Naive thymus-derived CD8-positive, alpha-beta T cell (primary cell): ENCODE measurements around the gene TLCD2. TPM values are rescaled to one million over a fixed set of nuclear protein-coding genes. Genes with fewer than 3 reads are reported as not detected.
"Not testable (repeated sequence)": the region's sequence is repeated elsewhere in the genome, so short reads cannot be mapped to it uniquely, and the experiment has no call there.

Experiments used
- ATAC-seq, 2 donors: fragments of 150-1000 bp; cut with Tn5 transposase in 1 of 2; sonication (Bioruptor Pico), chemical (Tn5 transposase) in 1 of 2; 1 replicate in 1 of 2; 2 replicates in 1 of 2; pipeline ENCODE4 v1.10.0; 2021; ENCODE audit warnings: mild to moderate bottlenecking in 2 of 2, moderate library complexity in 2 of 2
- POLR2A ChIA-PET: fragments of 350-600 bp; sonication (Branson Sonifier 250); formaldehyde crosslinking; loops from one replicate; lab custom pipeline; 2021; ENCODE audit warnings: antibody characterized with exemption; lab: Charles Lee
- DNase-seq, 10 donors: peaks; one replicate each; pipeline versions ENCODE4 v3.0.0 to v3.0.0-alpha.2; 2020 to 2022
- H3K27ac Mint-ChIP-seq, 10 donors: one replicate each; pipeline ENCODE4 v1.8.0; 2020 to 2022; ENCODE audit warnings: mild to moderate bottlenecking in 10 of 10, mixed read lengths in 10 of 10, moderate library complexity in 4 of 10, inconsistent platforms in 1 of 10
- H3K27me3 Mint-ChIP-seq, 5 donors: one replicate each; pipeline ENCODE4 v1.8.0; 2021 to 2022; ENCODE audit warnings: mixed read lengths in 5 of 5
- H3K36me3 Mint-ChIP-seq, 3 donors: one replicate each; pipeline ENCODE4 v1.8.0; 2020 to 2022; ENCODE audit warnings: mixed read lengths in 3 of 3, mild to moderate bottlenecking in 2 of 3, inconsistent platforms in 1 of 3
- H3K4me1 Mint-ChIP-seq, 4 donors: one replicate each; pipeline ENCODE4 v1.8.0; 2021 to 2022; ENCODE audit warnings: mixed read lengths in 4 of 4
- H3K4me3 Mint-ChIP-seq, 10 donors: one replicate each; pipeline ENCODE4 v1.8.0; 2020 to 2022; ENCODE audit warnings: mild to moderate bottlenecking in 10 of 10, mixed read lengths in 10 of 10, moderate library complexity in 6 of 10, inconsistent platforms in 1 of 10
- H3K9me3 Mint-ChIP-seq, 9 donors: one replicate each; pipeline ENCODE4 v1.8.0; 2020 to 2022; ENCODE audit warnings: mixed read lengths in 9 of 9, mild to moderate bottlenecking in 3 of 9, inconsistent platforms in 1 of 9, moderate library complexity in 1 of 9
- polyA plus RNA-seq, 3 donors: library from polyadenylated mRNA; unstranded; fragments of 300-500 nt; fragmentation: Illumina TruSeq; gene quantifications; one replicate each; pipeline ENCODE4 v1.2.3, GENCODE V29; 2021
- total RNA-seq, 8 experiments: library from RNA in 2 of 8; stranded (reverse) in 2 of 8; gene quantifications; one replicate each; pipeline ENCODE4 v1.2.3 and lab custom pipeline; 2021 to 2026

The TLCD2 gene
- total and polyA plus RNA-seq, 5 experiments from 2014 or later: not detected

DNA sequence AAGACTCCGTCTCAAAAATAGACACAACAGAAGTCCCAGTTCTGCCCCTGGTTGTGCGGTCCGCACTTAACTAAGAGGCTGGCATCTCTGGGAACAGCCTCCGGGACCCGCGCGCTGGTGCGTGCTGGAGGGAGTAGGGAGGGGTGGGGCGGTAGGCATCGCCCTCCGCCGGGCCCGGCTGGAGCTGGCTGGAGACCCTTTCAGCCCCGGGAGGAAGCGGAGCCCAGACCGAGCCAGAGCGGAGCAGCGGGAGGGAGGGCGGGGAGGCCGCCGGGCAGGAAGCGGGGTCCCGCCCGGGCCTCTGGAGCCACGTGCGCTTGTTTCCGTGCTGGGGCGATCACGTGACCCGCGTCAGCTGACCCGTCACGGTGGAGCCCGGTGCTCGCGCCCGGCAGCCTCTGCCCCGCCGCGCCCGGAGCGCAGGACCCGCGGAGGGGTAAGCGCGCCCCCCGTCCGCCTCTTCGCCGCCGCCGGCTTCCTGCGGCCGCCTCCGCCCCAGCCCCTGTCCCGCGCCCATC lies 14.2 kb upstream of the TLCD2 start, which contains the start of gene WDR81:
TSS of gene WDR81 (plus strand) at position 354 of the 518 bp plus-strand sequence. CDS start 256 bp downstream, outside the sequence.
- Mint-ChIP-seq H3K27me3 (no peaks in the 10 kb centered on the region), H3K36me3 (peaks cover 0 to 17% (median 2%) of the 10 kb centered on the region in 3 donors), H3K4me3 (peak within 1 kb of the TSS; percentile 74 to 89 (median 80)), H3K9me3 (no peaks in the 10 kb centered on the region), H3K27ac (peak within 1 kb of the TSS; percentile 57 to 94 (median 86)), H3K4me1 (peaks cover 18 to 56% (median 43%) of the 10 kb centered on the region in 4 donors)
- POLR2A ChIA-PET: interaction anchor here (0.6 to 4.7 kb wide), 16 partner anchors 8 to 309 kb away, joined by 3 to 31 read pairs (median 4); partner anchors contain the start of genes RILP, RPA1, SERPINF1 and SMYD4
- peak; percentile 81 to 82 for ATAC-seq
- DNase-seq: peak; percentile 73 to 91 (median 82)

DNA sequence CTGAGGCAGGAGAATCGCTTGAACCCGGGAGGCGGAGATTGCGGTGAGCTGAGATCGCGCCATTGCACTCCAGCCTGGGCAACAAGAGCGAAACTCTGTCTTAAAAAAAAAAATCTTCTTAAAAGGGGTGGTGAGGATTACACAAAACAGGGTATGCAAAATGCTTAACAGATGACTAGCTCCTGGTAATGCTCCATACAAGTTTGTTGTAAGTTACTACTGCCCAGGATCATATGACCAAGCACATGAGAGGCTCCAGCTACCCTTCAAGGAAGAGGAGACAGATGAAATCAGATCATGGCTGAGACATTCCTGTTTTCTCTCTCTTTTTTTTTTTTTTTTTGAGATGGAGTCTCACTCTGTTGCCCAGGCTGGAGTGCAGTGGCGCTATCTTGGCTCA lies 11.8 kb upstream of the TLCD2 start:
- H3K27me3 Mint-ChIP-seq, H3K9me3 Mint-ChIP-seq, H3K36me3 Mint-ChIP-seq, ATAC-seq, DNase-seq: not testable (repeated sequence)
- Mint-ChIP-seq H3K27ac (peak overlapping the region in 8 of 10 donors; percentile 20 to 97 (median 96)), H3K4me1 (peaks cover 17 to 54% (median 41%) of the 10 kb centered on the region in 4 donors), H3K4me3 (peak overlapping the region in 4 of 10 donors; percentile 57 to 92 (median 82))
- POLR2A ChIA-PET: interaction anchor here (0.5 to 4.7 kb wide), 14 partner anchors 12 to 182 kb away, joined by 3 to 27 read pairs (median 5); no protein-coding TSS in a partner anchor

DNA sequence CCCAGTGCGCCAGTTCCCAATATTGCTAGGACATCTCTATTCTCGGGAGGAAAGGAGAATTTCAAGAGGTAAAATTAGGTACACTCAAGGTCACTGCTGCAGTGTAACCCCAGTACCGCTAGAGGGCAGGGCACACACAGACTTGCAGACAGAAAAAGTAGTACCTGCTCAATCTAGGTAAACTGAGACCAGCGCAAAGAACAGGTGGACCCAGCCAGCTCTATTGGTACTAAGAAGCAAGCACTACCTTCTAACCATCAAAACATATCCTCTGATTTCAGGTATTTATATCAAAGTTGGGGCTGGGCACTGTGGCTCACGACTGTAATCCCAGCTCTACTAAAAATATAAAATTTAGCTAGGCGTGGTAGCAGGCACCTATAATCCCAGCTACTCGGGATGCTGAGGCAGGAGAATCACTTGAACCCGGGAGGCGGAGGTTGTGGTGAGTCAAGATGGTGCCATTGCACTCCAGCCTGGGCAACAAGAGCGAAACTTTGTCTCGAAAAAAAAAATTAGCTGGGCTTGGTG lies 10.7 kb upstream of the TLCD2 start:
- Mint-ChIP-seq H3K27me3 (peaks cover 0 to 1% (median 0%) of the 10 kb centered on the region in 5 donors), H3K27ac (peak overlapping the region in 9 of 10 donors; percentile 16 to 91 (median 71)), H3K4me1 (peaks cover 21 to 51% (median 48%) of the 10 kb centered on the region in 4 donors), H3K36me3 (peaks cover 0 to 2% (median 0%) of the 10 kb centered on the region in 3 donors), H3K4me3 (peak overlapping the region in 7 of 10 donors; percentile 13 to 82 (median 45)), H3K9me3 (no peaks in the 10 kb centered on the region)
- ATAC-seq (no peak), DNase-seq (peak; percentile 43 to 85 (median 65))
- POLR2A ChIA-PET: interaction anchor here (0.7 to 4.7 kb wide), 11 partner anchors 37 to 149 kb away, joined by 3 to 27 read pairs (median 5); partner anchors contain the start of genes RPA1, SERPINF1 and SMYD4

DNA sequence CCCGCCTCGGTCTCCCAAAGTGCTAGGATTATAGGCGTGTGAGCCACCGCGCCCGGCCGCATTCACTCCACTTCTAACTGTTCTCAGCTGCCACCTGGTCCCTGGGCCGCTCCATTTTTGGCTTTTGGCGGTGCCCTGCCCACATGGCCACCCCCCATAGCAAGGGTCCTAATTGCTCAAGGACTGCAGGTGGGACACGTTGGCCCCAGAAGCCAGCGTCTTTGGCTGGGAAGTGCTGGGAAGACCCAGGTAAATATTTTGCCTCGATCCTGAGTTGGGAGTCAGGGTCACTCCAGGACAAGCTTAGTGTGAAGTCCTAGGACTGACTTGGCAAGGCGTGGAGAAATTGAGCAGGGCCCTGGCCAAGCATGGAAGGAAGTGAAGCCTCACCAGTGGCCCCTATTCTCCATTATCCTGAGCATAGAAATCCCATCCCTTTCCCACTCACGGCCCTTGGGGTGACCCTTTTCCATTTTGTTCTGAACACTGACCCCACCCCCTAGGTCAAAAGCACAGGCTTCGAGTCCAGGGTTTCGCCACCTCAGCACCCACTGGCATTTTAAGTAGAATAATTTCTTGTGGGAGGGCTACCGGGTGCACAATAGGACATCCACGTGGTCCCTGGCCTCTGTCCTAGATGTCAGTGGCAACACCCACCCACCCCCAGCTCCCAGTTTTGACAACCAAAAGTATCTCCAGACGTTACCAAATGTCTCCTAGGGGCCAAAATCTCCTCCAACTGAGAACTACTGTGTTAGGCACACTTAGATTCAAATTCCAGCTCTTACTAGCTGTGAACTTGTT lies 8.4 kb upstream of the TLCD2 start:
- DNase-seq (no peak), ATAC-seq (no peak)
- Mint-ChIP-seq H3K36me3 (no peaks in the 10 kb centered on the region), H3K27me3 (peaks cover 0 to 14% (median 3%) of the 10 kb centered on the region in 5 donors), H3K4me3 (peak overlapping the region in 5 of 10 donors; percentile 50 to 96 (median 92)), H3K9me3 (no peaks in the 10 kb centered on the region), H3K27ac (peak overlapping the region in 4 of 10 donors; percentile 37 to 68 (median 54)), H3K4me1 (peaks cover 17 to 53% (median 42%) of the 10 kb centered on the region in 4 donors)
- POLR2A ChIA-PET: interaction anchor here (0.7 kb wide), 2 partner anchors 10 to 473 kb away, joined by 3 to 4 read pairs; no protein-coding TSS in a partner anchor

DNA sequence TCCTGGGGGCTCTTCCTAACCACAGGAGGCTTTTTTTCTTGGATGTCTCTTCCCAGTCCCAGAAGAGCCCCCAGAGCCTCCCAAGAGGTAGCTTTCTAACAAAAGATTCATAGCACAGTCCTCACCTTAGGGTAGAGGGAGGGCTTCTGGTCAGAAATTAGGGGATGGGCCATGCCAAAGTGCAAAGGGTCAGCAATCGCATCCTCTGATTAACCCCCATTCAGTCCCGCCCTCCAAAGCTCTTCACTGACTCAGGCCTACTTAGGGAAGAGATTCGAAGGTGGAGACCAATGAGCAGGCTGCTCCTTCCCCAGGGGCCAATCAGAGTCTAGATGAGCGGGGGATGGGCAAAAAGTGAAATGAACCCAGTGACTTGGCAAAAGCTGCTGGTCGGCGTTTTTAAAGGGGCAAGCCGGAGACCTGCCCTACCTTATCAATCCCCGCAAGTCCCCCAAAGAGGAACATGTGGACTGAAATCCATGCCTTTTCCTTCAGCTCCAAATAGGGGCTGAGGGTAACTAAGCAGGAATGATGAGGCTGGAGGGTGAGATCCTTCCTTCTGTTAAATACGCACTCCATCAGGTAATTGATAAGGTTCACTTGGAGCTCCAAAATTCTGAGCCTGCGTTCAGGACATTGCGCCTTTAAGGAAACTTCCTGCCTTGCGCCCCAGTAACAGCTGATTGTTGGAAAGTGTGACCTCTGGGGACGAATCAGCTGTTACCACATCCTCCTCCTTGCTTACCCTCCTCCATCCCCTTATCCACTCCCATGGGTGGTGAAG lies 6.9 kb upstream of the TLCD2 start:
- H3K27me3 Mint-ChIP-seq: peaks cover 0 to 14% (median 7%) of the 10 kb centered on the region in 5 donors
- peak overlapping the region; percentile 90 to 96 (median 94) for H3K27ac Mint-ChIP-seq
- no peaks in the 10 kb centered on the region for H3K36me3 Mint-ChIP-seq
- H3K9me3 Mint-ChIP-seq: no peaks in the 10 kb centered on the region
- H3K4me3 Mint-ChIP-seq: peak overlapping the region; percentile 83 to 96 (median 94)
- H3K4me1 Mint-ChIP-seq: peaks cover 12 to 43% (median 32%) of the 10 kb centered on the region in 4 donors
- POLR2A ChIA-PET: interaction anchor here (0.9 to 3.2 kb wide), 22 partner anchors 7 to 550 kb away, joined by 3 to 19 read pairs (median 5); partner anchors contain the start of genes DPH1, PRPF8, RILP and RPA1
- DNase-seq: peak; percentile 39 to 83 (median 72)
- peak; percentile 22 to 40 for ATAC-seq

DNA sequence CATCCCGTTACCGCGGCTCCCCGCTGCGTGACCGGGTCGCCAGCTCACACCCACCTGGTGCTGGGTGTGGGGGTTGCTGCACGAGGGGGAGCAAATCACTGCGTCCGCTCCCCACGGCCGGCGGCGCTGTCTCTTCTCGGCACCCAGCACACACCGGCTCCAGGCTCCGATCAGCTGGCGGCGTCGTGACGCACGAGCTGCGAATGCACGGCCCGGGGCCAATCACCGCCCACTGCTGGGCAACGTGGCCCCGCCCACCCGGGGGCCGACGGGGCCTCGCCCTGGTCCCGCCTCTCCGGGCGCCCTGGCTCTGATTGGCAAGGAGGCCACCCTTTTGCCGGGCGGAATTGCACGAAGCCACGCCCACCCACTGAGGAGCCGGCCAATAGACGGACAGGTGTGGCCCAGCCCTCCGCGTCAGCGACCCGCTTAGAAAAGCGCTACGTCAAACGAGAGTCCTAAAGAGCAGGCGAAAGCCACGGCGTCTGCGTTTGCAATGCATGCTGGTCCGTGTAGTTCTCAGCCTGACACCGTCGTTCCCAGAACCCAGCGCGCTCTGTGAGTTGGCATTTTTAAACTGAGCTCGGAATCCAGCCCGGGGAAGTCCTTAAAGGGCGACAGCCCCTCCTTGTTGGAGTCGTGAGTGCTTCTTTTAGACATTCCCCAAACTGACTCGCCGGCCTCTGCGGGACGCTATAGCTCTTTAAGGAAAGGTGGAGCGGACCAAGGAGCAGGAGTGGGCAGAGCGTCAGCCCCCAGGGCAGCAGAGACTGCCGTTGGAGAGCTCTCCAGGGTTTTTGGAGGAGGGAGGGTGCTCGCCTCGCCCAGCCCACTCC lies 6.1 kb upstream of the TLCD2 start:
- Mint-ChIP-seq H3K27ac (peak overlapping the region; percentile 90 to 96 (median 94)), H3K4me3 (peak overlapping the region; percentile 83 to 96 (median 94)), H3K9me3 (no peaks in the 10 kb centered on the region), H3K4me1 (peaks cover 13 to 48% (median 34%) of the 10 kb centered on the region in 4 donors), H3K27me3 (peaks cover 0 to 14% (median 13%) of the 10 kb centered on the region in 5 donors), H3K36me3 (no peaks in the 10 kb centered on the region)
- DNase-seq (peak; percentile 95 to 100 (median 100)), ATAC-seq (peak; percentile 87)
- POLR2A ChIA-PET: interaction anchor here (0.6 to 3.2 kb wide), 26 partner anchors 8 to 551 kb away, joined by 3 to 19 read pairs (median 4); partner anchors contain the start of genes DPH1, PRPF8, RILP and RPA1

DNA sequence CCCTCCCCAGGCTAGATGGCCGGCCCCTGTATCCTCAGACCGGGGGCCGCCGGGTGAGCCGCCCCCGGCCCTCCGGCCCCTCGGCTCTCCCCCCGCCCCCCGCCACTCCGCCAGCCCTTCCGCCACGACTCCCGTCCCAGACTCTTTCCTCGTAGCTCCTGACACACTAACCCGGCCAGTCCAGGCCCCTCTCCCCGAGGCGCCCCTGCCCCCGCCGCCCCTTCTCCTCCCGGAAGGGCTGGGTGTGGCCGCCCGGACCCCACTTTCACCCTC lies 5.6 kb upstream of the TLCD2 start:
- Mint-ChIP-seq H3K4me3 (peak overlapping the region; percentile 83 to 96 (median 94)), H3K27me3 (peaks cover 0 to 16% (median 13%) of the 10 kb centered on the region in 5 donors), H3K27ac (peak overlapping the region in 8 of 10 donors; percentile 25 to 96 (median 86)), H3K9me3 (no peaks in the 10 kb centered on the region), H3K4me1 (peaks cover 15 to 50% (median 37%) of the 10 kb centered on the region in 4 donors), H3K36me3 (no peaks in the 10 kb centered on the region)
- no peak for DNase-seq
- POLR2A ChIA-PET: interaction anchor here (0.6 to 3.2 kb wide), 14 partner anchors 9 to 360 kb away, joined by 3 to 19 read pairs (median 6); partner anchors contain the start of genes PRPF8, RILP, RPA1 and SMYD4
- ATAC-seq: no peak

DNA sequence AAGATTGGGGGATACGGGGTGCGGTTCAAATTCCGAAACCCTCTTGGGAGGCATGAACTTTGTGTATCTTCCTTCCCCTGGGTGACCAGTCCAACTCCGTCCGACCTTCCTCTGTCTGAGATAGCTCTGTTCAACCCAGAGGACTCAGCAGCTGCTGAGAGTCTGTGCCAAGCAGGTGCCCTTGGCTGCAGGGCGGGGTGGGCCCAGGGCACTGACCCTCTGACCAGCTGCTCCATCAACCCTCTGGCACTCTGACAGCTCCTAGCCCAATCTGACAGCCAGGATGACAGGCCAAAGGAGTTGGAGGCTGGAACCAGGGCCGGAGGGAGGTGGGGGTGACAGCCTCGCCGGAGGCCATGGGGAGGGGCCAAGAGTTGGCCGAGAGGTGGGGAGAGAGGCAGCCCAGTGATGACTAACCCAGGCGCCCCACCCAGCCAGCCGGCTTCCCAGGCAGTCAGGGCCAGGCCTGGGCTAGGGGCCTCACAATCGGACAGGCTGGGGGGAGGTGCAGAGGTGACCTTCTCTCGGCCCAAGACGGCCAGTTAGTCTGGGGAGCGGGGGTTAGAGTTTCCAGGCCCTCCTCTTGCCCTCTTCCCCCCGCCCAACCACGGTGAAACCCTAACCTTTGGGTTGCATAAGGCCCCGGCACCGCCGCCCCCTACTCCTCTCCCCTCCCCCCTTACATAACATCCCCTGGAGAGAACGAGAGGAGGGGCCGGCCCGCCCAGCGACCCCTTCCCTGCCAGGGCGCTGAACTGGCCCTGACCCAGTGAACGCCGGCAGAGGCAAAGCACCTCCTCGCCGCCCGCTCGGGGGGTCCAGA lies 5.0 kb upstream of the TLCD2 start:
- no peak for ATAC-seq
- peaks cover 16 to 51% (median 38%) of the 10 kb centered on the region in 4 donors for H3K4me1 Mint-ChIP-seq
- H3K27me3 Mint-ChIP-seq: peaks cover 0 to 16% (median 13%) of the 10 kb centered on the region in 5 donors
- peak overlapping the region in 3 of 10 donors; percentile 27 to 75 (median 43) for H3K27ac Mint-ChIP-seq
- peak overlapping the region; percentile 24 to 87 (median 58) for H3K4me3 Mint-ChIP-seq
- DNase-seq: no peak
- no peaks in the 10 kb centered on the region for H3K9me3 Mint-ChIP-seq
- H3K36me3 Mint-ChIP-seq: no peaks in the 10 kb centered on the region
- POLR2A ChIA-PET: interaction anchor here (0.6 to 3.2 kb wide), 14 partner anchors 9 to 299 kb away, joined by 3 to 19 read pairs (median 5); partner anchors contain the start of genes PRPF8, RILP, RPA1 and SMYD4

DNA sequence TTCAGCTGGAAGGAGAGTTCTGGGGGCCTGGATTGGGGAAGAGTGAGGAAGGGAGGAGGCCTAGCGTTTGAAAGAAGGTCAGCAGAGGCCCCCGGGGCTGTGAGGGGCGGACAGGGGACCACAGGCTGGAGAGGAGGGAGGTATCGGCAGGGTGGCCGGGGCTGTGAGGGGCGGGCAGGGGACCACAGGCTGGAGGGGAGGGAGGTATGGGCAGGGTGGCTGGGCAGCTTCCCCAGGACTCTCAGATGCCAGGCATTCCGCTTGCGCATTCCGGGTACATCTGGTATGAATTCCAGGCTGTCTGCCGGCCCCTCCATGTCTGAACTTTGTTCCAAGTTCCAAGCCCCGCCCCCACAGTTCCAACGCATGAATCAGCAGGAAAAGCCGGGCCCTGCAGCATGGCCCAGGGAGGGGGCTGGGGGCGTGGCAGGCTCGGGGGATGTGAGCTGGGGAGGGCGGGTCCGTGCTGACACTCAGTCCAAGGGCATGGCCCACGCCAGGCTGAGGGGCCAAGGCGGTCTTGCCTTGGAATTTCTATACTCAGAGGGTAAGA lies 4.3 kb upstream of the TLCD2 start:
- H3K9me3 Mint-ChIP-seq: no peaks in the 10 kb centered on the region
- POLR2A ChIA-PET: interaction anchor here (0.6 to 3.2 kb wide), 6 partner anchors 10 to 104 kb away, joined by 3 to 18 read pairs (median 4); partner anchors contain the start of gene PRPF8
- peaks cover 0 to 16% (median 13%) of the 10 kb centered on the region in 5 donors for H3K27me3 Mint-ChIP-seq
- H3K4me3 Mint-ChIP-seq: peak overlapping the region; percentile 16 to 76 (median 62)
- H3K36me3 Mint-ChIP-seq: no peaks in the 10 kb centered on the region
- H3K4me1 Mint-ChIP-seq: peaks cover 16 to 51% (median 38%) of the 10 kb centered on the region in 4 donors
- peak overlapping the region in 5 of 10 donors; percentile 22 to 67 (median 47) for H3K27ac Mint-ChIP-seq
- DNase-seq: peak in 2 of 10 donors; percentile 12 to 37
- ATAC-seq: no peak
